Hindlimb muscle (tissue), 1 donor: ENCODE results near the gene FNTB. TPM values are rescaled to one million over a fixed set of nuclear protein-coding genes. Genes with fewer than 3 reads are reported as not detected.
A peak's percentile ranks its signal among the peaks of the same experiment; 100 is the strongest.

Experiments used
- DNase-seq: peaks from one replicate; pipeline ENCODE4 v3.0.0-alpha.2; 2013
- polyA plus RNA-seq: library from polyadenylated mRNA; unstranded; fragments of 120-200 nt; gene quantifications from one replicate; pipeline ENCODE4 v1.2.1, GENCODE V29; 2013; ENCODE audit not compliant: insufficient read length

FNTB gene
- polyA plus RNA-seq, 1 donor = 23.9 TPM

DNA sequence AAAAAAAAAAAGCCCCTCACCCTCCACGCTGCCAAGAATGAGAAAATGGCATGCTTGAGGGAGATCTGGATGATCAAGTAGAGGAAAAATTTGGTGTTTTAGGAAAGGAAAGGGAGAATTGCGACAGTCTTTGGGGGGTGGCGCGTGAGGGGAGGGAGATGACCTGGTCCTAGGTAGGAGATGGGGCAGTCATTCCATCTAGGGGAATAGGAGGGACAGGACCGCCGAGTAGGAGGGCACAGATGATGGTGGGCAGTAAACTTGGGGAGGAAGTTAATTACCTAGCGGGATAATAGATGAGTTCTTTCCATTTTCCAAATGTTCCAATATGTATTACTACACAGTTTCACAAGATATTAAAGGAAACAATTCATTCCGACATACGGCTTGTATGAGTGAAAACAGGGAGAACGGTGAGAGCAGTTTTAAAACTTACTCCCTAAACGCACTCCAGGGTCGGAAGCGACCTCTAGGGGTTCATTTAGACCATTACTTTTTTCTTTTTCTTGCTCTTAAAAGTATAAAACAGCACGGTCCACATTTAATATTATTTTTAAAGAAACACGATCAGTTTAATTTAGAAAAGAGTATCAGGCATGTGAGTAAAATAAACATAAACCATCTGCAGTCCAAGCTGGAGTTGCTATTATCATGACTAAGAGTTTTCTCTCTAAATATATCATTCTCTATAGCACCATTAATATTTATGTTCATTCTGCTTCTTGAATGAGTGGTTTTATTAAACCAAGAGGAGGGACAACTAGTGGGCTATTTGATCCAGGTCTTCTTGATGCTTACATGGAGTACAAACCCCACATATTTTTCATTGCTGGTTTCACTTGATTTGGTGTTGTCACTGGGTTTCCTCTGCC lies 3.0 kb upstream of the FNTB start:
- DNase-seq = no peak

- DNase-seq = no peak
These were observed 708 bp downstream of the FNTB start for GRCh38 chr14:64987438-64987767.

DNA sequence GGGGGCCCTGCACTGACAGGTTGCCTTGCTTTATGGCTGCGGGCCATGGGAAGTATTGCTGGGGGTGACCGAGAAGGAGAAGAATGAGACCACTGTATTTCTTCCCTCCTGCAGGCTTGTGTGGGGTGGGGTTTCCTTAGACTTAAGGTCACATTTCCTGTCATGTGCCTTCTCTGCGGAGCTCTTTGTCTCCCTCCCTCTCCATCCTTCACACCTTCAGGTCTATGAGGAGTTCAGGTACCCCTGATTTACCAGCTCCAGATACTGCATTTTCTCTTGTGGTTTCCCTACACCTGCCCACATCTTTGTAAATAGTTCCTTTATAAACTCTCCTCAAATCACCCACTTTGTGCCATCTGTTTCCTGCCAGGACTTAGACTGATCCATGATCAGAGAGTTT lies 3.6 kb downstream of the FNTB start:
- DNase-seq = no peak

DNA sequence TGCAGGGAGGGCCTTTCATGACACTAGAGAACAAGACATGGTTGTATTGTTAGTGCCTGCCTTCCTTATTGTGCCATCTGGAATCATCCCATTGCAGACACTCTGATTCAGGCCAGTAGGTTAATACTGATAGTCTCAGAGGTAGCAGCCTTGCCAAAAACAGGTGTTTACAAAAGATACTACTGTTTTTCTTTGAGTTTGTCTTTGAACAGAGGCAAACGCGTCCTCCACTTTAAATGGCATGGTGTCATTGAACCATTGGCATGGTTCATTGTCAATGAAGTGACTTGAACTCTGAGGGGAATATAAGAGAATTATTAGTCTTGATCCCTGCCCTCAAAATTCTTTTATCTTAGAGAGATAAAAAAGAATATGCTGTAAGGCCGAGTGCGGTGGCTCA lies 4.2 kb downstream of the FNTB start:
- DNase-seq = no peak

DNA sequence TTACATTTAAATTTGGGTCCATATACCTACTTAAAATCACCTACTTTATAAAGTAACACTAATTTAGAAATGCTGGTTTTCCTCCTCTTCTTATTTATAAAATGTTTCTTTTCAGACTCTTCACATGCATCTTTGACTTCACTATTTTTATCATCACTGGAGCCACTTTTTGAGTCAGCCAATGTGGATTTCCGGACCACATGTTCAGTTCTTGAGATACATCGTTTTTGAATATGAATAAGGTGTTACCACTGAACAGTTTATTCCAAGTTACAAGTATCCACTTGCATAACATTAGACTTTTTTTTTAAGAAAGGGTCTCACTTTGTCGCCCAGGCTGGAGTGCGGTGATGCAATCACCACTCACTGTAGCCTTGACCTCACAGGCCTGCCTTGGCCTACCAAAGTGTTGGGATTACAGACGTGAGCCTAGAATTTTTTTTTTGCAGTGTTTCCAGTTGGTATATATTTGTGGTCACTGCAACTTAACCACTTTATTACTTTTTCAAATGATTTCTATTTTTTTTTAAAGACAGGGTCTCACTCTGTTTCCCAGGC lies 5.7 kb downstream of the FNTB start:
- no peak for DNase-seq

- DNase-seq = no peak
These were observed 6.7 kb downstream of the FNTB start for GRCh38 chr14:64993266-64993930.

GRCh38 chr14:64994540-64994939 lies 7.8 kb downstream of the FNTB start:
- DNase-seq = no peak

DNA sequence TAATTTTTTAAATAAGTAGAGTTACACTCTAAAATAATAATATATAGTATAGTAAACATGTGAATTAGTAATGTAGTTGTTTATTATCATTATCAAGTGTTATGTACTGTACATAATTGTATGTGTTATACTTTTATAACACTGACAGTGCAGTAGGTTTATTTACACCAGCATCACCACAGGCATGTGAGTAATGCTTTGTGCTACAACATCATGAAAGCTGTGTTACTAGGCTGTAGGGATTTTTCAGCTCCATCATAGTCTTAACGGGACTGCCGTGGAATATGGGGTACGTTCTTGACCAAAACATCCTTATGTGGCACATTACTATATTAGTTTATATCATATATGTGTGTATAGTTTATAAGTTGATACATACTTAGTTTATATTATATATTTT lies 8.6 kb downstream of the FNTB start:
- no peak for DNase-seq

GRCh38 chr14:64997108-64997794 lies 10.6 kb downstream of the FNTB start:
- DNase-seq = no peak

DNA sequence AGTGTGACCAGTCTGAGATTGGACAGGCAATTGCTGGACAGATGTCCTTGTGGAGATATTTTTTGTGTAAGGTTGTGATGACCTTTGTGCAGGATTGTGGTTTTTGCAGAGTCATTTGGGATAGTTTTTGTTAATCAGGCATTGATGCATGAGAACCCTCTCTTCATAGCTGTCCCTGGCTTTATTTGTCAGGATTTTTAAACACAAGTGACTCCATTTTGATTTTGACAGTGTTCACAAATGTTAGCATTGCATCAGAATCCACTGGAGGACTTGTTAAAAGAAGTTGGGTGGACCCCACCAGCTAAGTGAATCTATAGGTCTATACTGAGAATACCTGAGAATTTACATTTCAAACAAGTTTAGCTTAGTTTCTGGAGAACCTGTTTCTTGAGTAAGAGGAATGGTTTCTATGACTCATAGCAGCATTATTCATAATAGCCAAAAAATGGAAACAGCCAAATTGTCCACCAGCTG lies 11.8 kb downstream of the FNTB start:
- DNase-seq = no peak

DNA sequence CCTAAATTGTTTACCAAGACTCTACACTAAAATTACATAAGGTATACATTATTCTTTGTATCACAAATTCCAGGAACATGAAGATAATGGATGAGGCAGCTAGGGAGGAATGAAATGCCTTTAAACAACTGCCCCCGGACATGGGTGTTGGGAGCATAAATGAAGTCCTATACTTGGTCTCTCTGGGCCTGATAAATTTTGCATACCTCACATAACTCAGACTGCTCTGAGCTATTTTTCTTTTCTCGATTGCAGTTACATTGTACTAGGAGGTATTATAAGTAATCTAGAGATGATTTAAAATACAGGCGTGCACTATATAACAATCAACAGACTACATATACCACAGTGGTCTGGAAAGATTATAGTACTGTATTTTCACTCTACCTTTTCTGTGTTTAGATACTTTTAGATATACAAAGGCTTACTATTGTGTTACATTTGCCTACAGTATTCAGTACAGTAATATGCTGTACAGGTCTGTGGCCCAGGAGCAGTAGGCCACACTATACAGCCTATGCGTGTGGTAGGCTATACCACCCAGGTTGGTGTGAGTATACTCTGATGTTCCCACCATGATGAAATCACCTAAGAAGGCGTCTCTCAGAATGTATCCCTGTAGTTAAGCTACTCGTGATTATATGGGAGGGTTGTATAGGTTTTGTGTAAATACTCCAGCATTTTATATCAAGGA lies 14.3 kb downstream of the FNTB start:
- DNase-seq = peak; percentile 8

DNA sequence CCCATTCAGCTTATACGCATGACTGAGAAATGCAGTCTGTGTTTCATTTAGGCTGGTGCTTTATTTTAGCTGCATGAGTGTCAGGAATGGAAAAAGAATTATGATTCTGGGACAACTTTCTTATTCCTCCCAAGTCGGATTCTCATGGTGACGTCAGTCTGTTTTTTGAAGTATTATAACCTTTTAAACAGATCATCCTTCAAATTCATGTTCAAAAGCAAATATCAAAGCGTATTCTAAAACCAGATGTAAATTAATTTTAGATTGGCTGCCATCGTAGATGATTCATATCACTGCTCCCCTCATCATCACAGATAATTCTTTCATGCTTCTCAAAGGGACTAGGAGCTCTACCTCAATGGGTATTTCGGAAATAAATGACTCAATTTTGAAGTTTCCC lies 15.0 kb downstream of the FNTB start:
- peak; percentile 56 for DNase-seq

DNA sequence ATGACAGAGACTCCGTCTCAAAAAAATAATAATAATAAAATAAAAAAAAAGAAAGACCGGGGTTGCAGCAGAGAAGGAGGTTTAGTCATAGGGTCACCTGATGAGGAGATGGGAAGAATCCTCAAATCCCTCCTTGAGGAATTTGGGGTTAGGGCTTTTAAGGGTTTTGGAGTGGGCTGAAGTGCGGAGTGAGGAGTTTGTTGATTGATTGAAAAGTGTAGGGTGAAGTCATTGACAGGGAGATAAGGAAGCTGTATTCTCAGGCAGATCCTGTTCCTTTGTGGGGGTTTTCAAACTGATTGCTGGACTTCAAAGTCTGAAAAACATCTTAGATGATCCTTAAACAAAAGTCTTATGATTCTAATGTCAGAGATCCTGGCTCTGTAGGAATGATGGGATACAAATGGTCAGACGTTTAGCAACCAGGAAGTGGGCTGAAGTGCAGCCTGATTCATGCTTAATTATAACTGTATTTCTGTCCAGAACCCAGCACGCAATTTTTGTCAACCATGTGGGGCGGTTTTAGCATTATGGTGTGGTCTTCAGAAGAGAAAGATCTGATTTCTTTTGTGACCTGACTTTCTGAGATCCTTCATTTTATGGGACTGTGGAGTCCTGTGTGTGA lies 16.0 kb downstream of the FNTB start:
- DNase-seq = no peak

GRCh38 chr14:65003394-65003793 lies 16.7 kb downstream of the FNTB start:
- no peak for DNase-seq

- DNase-seq = no peak
These were observed 19.6 kb downstream of the FNTB start for GRCh38 chr14:65006261-65006721.

GRCh38 chr14:65007202-65007601 lies 20.5 kb downstream of the FNTB start:
- no peak for DNase-seq

DNA sequence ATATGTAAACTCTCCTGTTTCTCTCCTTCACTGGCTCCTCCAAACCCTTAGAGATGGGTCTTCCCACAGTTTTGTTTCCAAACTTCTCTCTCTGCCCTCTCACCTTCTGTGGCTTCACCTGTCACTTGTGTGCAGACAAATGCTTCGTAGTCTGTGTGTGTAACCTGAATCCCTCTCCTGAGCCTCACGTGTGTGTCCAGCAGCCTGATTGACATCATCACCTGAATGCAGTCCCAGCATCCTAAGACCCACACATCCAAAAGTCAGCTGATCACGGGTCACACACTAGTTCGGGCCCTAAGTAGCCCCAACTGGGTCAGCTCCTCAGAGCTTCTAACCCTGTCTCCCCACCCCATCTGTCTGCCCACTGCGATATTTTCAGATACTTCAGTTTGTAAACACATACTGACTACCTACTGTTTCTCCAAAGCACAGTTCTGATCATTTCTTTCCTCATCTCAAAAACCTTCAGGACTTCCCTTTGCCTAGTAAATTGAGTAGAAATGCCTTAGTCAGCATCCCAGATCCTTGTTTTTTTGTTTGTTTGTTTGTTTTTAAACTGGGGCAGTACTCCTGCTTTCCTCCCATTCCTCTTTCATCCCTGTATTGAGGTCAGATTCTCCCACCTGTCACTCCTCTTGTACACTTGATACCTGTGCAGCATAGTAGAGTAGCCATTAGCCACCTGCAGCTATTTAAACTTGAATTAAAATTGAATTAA lies 23.7 kb downstream of the FNTB start:
- DNase-seq = no peak

- DNase-seq = no peak
These were observed 24.8 kb downstream of the FNTB start for GRCh38 chr14:65011538-65011937.

DNA sequence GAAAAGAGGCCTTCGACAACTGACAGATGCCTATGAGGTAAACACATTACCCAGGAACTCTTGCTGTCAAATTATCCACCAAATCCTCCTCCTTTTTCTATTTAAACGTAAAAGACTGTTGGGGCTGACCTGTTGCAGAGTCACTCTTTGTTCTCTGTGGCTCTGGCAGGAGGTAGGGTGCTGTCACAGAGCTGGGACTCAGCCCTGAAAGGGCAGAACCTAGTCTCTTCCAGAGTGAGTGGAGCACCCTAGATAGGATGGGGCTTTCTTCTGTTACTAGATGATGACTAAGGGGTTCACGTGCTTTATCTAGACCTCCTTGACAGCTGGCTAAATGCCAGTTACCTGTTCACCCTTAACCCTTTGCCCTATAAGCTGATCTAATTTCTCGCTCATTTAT lies 25.7 kb downstream of the FNTB start:
- no peak for DNase-seq

DNA sequence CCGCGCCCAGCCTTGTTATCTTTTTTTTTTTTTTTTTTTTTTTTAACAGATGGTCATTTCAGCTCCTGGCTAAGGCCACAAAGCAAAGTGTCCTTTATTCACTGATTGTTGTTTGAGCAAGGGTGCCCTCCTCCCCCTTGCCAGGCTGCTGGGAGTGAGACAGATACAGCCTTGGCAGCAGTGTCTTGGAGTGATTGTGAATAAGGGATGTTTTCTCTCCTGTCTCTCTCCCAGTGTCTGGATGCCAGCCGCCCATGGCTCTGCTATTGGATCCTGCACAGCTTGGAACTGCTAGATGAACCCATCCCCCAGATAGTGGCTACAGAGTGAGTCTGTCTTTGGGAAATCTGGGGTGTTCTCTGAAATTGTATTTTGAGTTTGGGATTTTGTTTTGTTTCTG lies 28.7 kb downstream of the FNTB start:
- DNase-seq = no peak

DNA sequence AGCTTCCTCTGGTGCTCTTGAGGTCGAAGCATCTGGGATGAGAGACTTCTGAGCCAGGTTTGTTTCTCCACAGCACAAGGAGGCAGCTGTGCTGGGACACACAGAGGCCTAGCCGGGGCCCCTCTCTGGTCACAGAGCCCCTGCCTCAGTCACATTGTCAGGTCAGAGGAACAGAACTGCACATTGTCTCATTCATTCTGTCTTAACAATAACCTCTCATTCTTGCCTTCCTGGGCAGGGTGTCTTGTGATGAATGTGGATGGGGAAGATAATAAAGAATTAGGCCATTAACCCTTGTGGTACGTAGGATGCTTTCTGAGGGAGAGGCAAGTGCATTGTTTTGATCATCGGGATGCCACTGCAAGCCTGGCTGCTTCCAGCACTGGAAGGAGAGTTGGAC lies 29.8 kb downstream of the FNTB start:
- DNase-seq = no peak
